SK-N-SH (cell line): ENCODE data around the gene EEF2K. TPM values are rescaled to one million over a fixed set of nuclear protein-coding genes. Genes with fewer than 3 reads are reported as not detected.

Experiments
- CTCF ChIA-PET: fragments of 300-600, 350-600 bp; formaldehyde crosslinking; extraction: SDS; loops from one replicate; lab custom pipeline; 2021; lab: Yijun Ruan, JAX
- POLR2A ChIA-PET: fragments of 350-600 bp; sonication (Branson Sonifier 250); formaldehyde crosslinking; extraction: SDS; loops from one replicate; lab custom pipeline; 2020; ENCODE audit warnings: antibody characterized with exemption, inconsistent platforms; lab: Yijun Ruan, JAX
- DNase-seq: peaks from one replicate; pipeline ENCODE4 v3.0.0; 2012
- H2AFZ ChIP-seq: fragments of 200-600 bp; sonication (generic); 2 replicates; pipeline ENCODE4 v1.8.1; 2016; ENCODE audit warnings: antibody characterized with exemption, mild to moderate bottlenecking, low read depth
- H3F3A ChIP-seq: fragments of 200-600 bp; sonication (generic); replicated peaks from 2 replicates; pipeline ENCODE3; 2016; ENCODE audit warnings: antibody characterized with exemption, mild to moderate bottlenecking; ENCODE audit not compliant: insufficient read depth
- H3K27ac ChIP-seq, 2 experiments: fragments of 200-500 bp in 1 of 2; fragments of 200-600 bp in 1 of 2; sonication (Bioruptor generic) in 1 of 2; sonication (generic), shearing (Covaris generic) in 1 of 2; 2 replicates each; pipeline versions ENCODE4 v1.5.1 to v1.6.1; 2014 to 2016; ENCODE audit warnings: low read depth in 2 of 2, inconsistent platforms in 1 of 2, low read length in 1 of 2, mild to moderate bottlenecking in 1 of 2, mixed read lengths in 1 of 2
- H3K27me3 ChIP-seq: fragments of 200-600 bp; sonication (generic), shearing (Covaris generic); 2 replicates; pipeline ENCODE4 v1.6.1; 2016; ENCODE audit warnings: mixed run types; ENCODE audit not compliant: insufficient read depth
- H3K36me3 ChIP-seq, 2 experiments: fragments of 200-500 bp in 1 of 2; fragments of 200-600 bp in 1 of 2; sonication (Bioruptor generic) in 1 of 2; sonication (generic) in 1 of 2; replicated peaks in 1 of 2; 2 replicates each; pipeline versions ENCODE3 to v1.5.1; 2014 to 2016; ENCODE audit warnings: low read length in 1 of 2, mild to moderate bottlenecking in 1 of 2; ENCODE audit not compliant: insufficient read depth in 2 of 2, control insufficient read depth in 1 of 2
- H3K4me1 ChIP-seq, 2 experiments: fragments of 200-500 bp in 1 of 2; fragments of 200-600 bp in 1 of 2; sonication (Bioruptor generic) in 1 of 2; sonication (generic), shearing (Covaris generic) in 1 of 2; 2 replicates each; pipeline versions ENCODE4 v1.5.1 to v1.6.1; 2014 to 2016; ENCODE audit warnings: low read depth in 1 of 2, low read length in 1 of 2, mixed run types in 1 of 2; ENCODE audit not compliant: insufficient read depth in 2 of 2, control insufficient read depth in 1 of 2
- H3K4me2 ChIP-seq: fragments of 200-600 bp; sonication (generic), shearing (Covaris generic); 2 replicates; pipeline ENCODE4 v1.6.1; 2017; ENCODE audit warnings: mixed run types
- H3K4me3 ChIP-seq, 2 experiments: fragments of 200-500 bp in 1 of 2; fragments of 200-600 bp in 1 of 2; sonication (Bioruptor generic) in 1 of 2; sonication (generic), shearing (Covaris generic) in 1 of 2; 2 replicates each; pipeline versions ENCODE4 v1.5.1 to v1.8.1; 2014 to 2016; ENCODE audit warnings: low read depth in 2 of 2, inconsistent platforms in 1 of 2, low read length in 1 of 2, mild to moderate bottlenecking in 1 of 2, mixed read lengths in 1 of 2, moderate library complexity in 1 of 2
- H3K79me2 ChIP-seq: fragments of 200-600 bp; sonication (generic); 2 replicates; pipeline ENCODE4 v1.8.1; 2017; ENCODE audit warnings: mild to moderate bottlenecking; ENCODE audit not compliant: insufficient read depth
- H3K9ac ChIP-seq: fragments of 200-600 bp; sonication (generic); 2 replicates; pipeline ENCODE4 v1.6.1; 2017; ENCODE audit warnings: mixed run types
- H3K9me2 ChIP-seq: fragments of 200-600 bp; sonication (generic); 2 replicates; pipeline ENCODE4 v1.6.1; 2017; ENCODE audit warnings: mixed run types
- H3K9me3 ChIP-seq: fragments of 200-600 bp; sonication (generic); 2 replicates; pipeline ENCODE4 v1.6.1; 2017; ENCODE audit warnings: mixed run types, mild to moderate bottlenecking, moderate library complexity
- H4K20me1 ChIP-seq: fragments of 200-600 bp; sonication (generic); 2 replicates; pipeline ENCODE4 v1.6.1; 2017; ENCODE audit warnings: mild to moderate bottlenecking, mixed run types; ENCODE audit not compliant: insufficient read depth
- CHD2 ChIP-seq: fragments of 150-350 bp; IDR thresholded peaks from 2 replicates; pipeline ENCODE4 v1.6.1; 2018; ENCODE audit warnings: low read length; ENCODE audit not compliant: partially characterized antibody
- CTCF ChIP-seq: fragments of 200-600 bp; sonication (generic); IDR thresholded peaks from 2 replicates; pipeline ENCODE4 v1.6.1; 2017; ENCODE audit warnings: antibody characterized with exemption, mild to moderate bottlenecking, moderate library complexity
- EP300 ChIP-seq, 2 experiments: IDR thresholded peaks; 2 replicates each; pipeline versions ENCODE4 v1.4.0 to v1.6.1; 2012; ENCODE audit warnings: borderline replicate concordance in 1 of 2, low read depth in 1 of 2, low read length in 1 of 2
- EZH2phosphoT487 ChIP-seq: fragments of 200-600 bp; sonication (generic); IDR thresholded peaks from 2 replicates; pipeline ENCODE4 v1.6.1; 2017; ENCODE audit warnings: low read depth, mixed run types, mild to moderate bottlenecking, antibody characterized with exemption, moderate library complexity, borderline replicate concordance
- FOSL2 ChIP-seq: IDR thresholded peaks from 2 replicates; pipeline ENCODE4 v1.4.0; 2012; ENCODE audit warnings: low read depth, mild to moderate bottlenecking, moderate library complexity, borderline replicate concordance
- FOXJ3 ChIP-seq: sonication (generic); formaldehyde crosslinking; IDR thresholded peaks from 2 replicates; pipeline ENCODE4 v1.5.1; 2020; ENCODE audit warnings: mild to moderate bottlenecking, missing genetic modification reagents
- FOXM1 ChIP-seq: IDR thresholded peaks from 2 replicates; pipeline ENCODE4 v1.4.0; 2012; ENCODE audit warnings: low read depth, mild to moderate bottlenecking
- GABPA ChIP-seq: IDR thresholded peaks from 2 replicates; pipeline ENCODE4 v1.4.0; 2012; ENCODE audit warnings: low read depth, mild to moderate bottlenecking
- GATA2 ChIP-seq: sonication (generic); formaldehyde crosslinking; IDR thresholded peaks from 2 replicates; pipeline ENCODE4 v1.5.0; 2020; ENCODE audit warnings: mild to moderate bottlenecking, missing genetic modification reagents
- IRF3 ChIP-seq: fragments of 150-350 bp; IDR thresholded peaks from 2 replicates; pipeline ENCODE4 v1.6.1; 2016; ENCODE audit warnings: mild to moderate bottlenecking, low read depth, low read length
- JUND ChIP-seq: IDR thresholded peaks from 2 replicates; pipeline ENCODE4 v1.4.0; 2012
- MAX ChIP-seq: IDR thresholded peaks from 2 replicates; pipeline ENCODE4 v1.4.0; 2012; ENCODE audit warnings: low read depth
- MEF2A ChIP-seq: IDR thresholded peaks from 2 replicates; pipeline ENCODE4 v1.4.0; 2012; ENCODE audit warnings: low read depth, borderline replicate concordance
- MXI1 ChIP-seq: IDR thresholded peaks from 2 replicates; pipeline ENCODE4 v1.6.1; 2012; ENCODE audit warnings: mild to moderate bottlenecking, low read depth, low read length, improper control_type of control experiment
- NFIC ChIP-seq: IDR thresholded peaks from 2 replicates; pipeline ENCODE4 v1.4.0; 2012; ENCODE audit warnings: borderline replicate concordance
- NRF1 ChIP-seq: IDR thresholded peaks from 2 replicates; pipeline ENCODE4 v1.6.1; 2012; ENCODE audit warnings: low read depth, mild to moderate bottlenecking, low read length
- PBX3 ChIP-seq: IDR thresholded peaks from 2 replicates; pipeline ENCODE4; 2012
- POLR2AphosphoS5 ChIP-seq: IDR thresholded peaks from 2 replicates; pipeline ENCODE4 v1.6.1; 2012; ENCODE audit warnings: low read depth, low read length
- RAD21 ChIP-seq: IDR thresholded peaks from 2 replicates; pipeline ENCODE4 v1.6.1; 2012; ENCODE audit warnings: mild to moderate bottlenecking, low read length
- RCOR1 ChIP-seq: fragments of 150-350 bp; IDR thresholded peaks from 2 replicates; pipeline ENCODE4 v1.6.1; 2017; ENCODE audit warnings: antibody characterized with exemption, low read length
- REST ChIP-seq: IDR thresholded peaks from 2 replicates; pipeline ENCODE4 v1.6.1; 2012; ENCODE audit warnings: mild to moderate bottlenecking, low read depth, low read length, moderate library complexity
- RFX5 ChIP-seq: IDR thresholded peaks from 2 replicates; pipeline ENCODE4 v1.6.1; 2012; ENCODE audit warnings: mild to moderate bottlenecking, improper control_type of control experiment, low read length
- SIN3A ChIP-seq: IDR thresholded peaks from 2 replicates; pipeline ENCODE4 v1.6.1; 2012; ENCODE audit warnings: low read depth, mild to moderate bottlenecking, low read length, moderate library complexity, borderline replicate concordance
- SMC3 ChIP-seq: IDR thresholded peaks from 2 replicates; pipeline ENCODE4 v1.6.1; 2012; ENCODE audit warnings: low read depth, low read length, improper control_type of control experiment
- TEAD4 ChIP-seq: IDR thresholded peaks from 2 replicates; pipeline ENCODE4 v1.4.0; 2012; ENCODE audit warnings: mild to moderate bottlenecking, borderline replicate concordance; ENCODE audit not compliant: insufficient read depth
- WGBS: methylation state at CpG from one replicate; pipeline ENCODE4 v1.1.6; 2017; ENCODE audit warnings: low lambda C conversion rate; 5-methylcytosine and 5-hydroxymethylcytosine counted together
- polyA plus RNA-seq, 3 experiments: library from polyadenylated mRNA; depleted of rRNA; stranded (reverse); fragments of >200 nt; gene quantifications; 2 replicates each; pipeline ENCODE4 v1.2.3, GENCODE V29; 2012

EEF2K gene
- polyA plus RNA-seq, 1 of the 3 experiments (the other 2 are of a cell fraction) = 8.0 TPM

GRCh38 chr16:22297114-22297870, 91.2 kb downstream of the EEF2K start, which contains the start of gene POLR3E:
POLR3E (plus strand) TSS chr16:22297409; CDS start chr16:22302969, 5,560 bp downstream.
- Histone ChIP-seq H3K27me3 (no peaks in the 10 kb centered on the region), H3K36me3 (peaks cover 0 to 3% of the 10 kb centered on the region in 2 experiments), H3F3A (peaks cover 26% of the 10 kb centered on the region), H2AFZ (peak within 1 kb of the TSS; percentile 78), H3K4me3 (peak within 1 kb of the TSS; percentile 78 to 84), H3K4me2 (peak within 1 kb of the TSS; percentile 87), H3K9me2 (no peaks in the 10 kb centered on the region), H3K9me3 (no peaks in the 10 kb centered on the region), H3K9ac (peak within 1 kb of the TSS; percentile 90), H3K27ac (peak within 1 kb of the TSS; percentile 85 to 90), H3K4me1 (peaks cover 0 to 9% of the 10 kb centered on the region in 2 experiments; a peak in 1 of 4 replicates), H3K79me2 (peaks cover 36% of the 10 kb centered on the region), H4K20me1 (peaks cover 38% of the 10 kb centered on the region)
- POLR2A ChIA-PET = interaction anchor here (1.2 to 1.9 kb wide), 2 partner anchors 92 to 101 kb away, joined by 3 to 14 read pairs; partner anchors contain the start of gene EEF2K
- CTCF ChIA-PET = interaction anchor here (0.5 to 6.4 kb wide), 15 partner anchors 15 to 347 kb away, joined by 3 to 115 read pairs (median 4); partner anchors contain the start of genes EEF2K and PDZD9
- WGBS = 3% methylated on average over 20 of the region's 76 CpGs
- DNase-seq = peak; percentile 96
- TF ChIP-seq NFIC = peak; percentile 53; the same call in 1 of the 2 replicates
- TF ChIP-seq PBX3 = no peak; the same call in 1 of the 2 replicates
- TF ChIP-seq SMC3 = peak; percentile 70
- TF ChIP-seq TEAD4 = peak; percentile 95
- peak in 1 of 2 experiments; percentile 54; a peak in 1 of 4 replicates for TF ChIP-seq EP300 (IDR thresholded peaks at IDR 0.05; ENCODE audit: borderline replicate concordance in 1 of 2, low read depth in 1 of 2, low read length in 1 of 2)
- TF ChIP-seq MXI1 = peak; percentile 85
- TF ChIP-seq FOXM1 = 0 out of 2 replicates have a peak, but pooled peaks have one; percentile 11
- peak; percentile 45; the same call in 1 of the 2 replicates for TF ChIP-seq REST
- TF ChIP-seq NRF1 = no peak
- peak; percentile 90; the same call in 1 of the 2 replicates for TF ChIP-seq SIN3A
- TF ChIP-seq JUND = no peak
- no peak for TF ChIP-seq FOXJ3 (CRISPR knock-in tag)
- TF ChIP-seq EZH2phosphoT487 = no peak
- TF ChIP-seq GATA2 (CRISPR knock-in tag) = no peak
- peak; percentile 87 for TF ChIP-seq RAD21
- TF ChIP-seq CTCF = peak; percentile 88
- no peak for TF ChIP-seq RFX5
- TF ChIP-seq POLR2AphosphoS5 = peak; percentile 30; the same call in 1 of the 2 replicates
- peak; percentile 86 for TF ChIP-seq CHD2
- peak; percentile 65 for TF ChIP-seq GABPA
- no peak for TF ChIP-seq IRF3
- TF ChIP-seq MAX = peak; percentile 93
- peak; percentile 22; the same call in 1 of the 2 replicates for TF ChIP-seq MEF2A
- TF ChIP-seq FOSL2 = peak; percentile 82
- peak; percentile 67; the same call in 1 of the 2 replicates for TF ChIP-seq RCOR1
